Measurements from ENCODE around the gene DYTN. TPM values are rescaled to one million over a fixed set of nuclear protein-coding genes. Genes with fewer than 3 reads are reported as not detected.

Gene DYTN
- total and polyA plus RNA-seq, 2 donors (not counting 3 experiments of a cell fraction or from before 2014, with no cell fraction given) = 0.06 to 0.62 TPM

GRCh38 chr2:206696910-206697309, 21.3 kb downstream of the DYTN start:
- Histone ChIP-seq H3K36me3 (ENCODE audit: control insufficient read depth in 2 of 2, extremely low read depth in 1 of 2, insufficient read depth in 2 of 2, low read length in 2 of 2) (no peaks in the 10 kb centered on the region), H3K9ac (replicated peaks; ENCODE audit: extremely low read depth, insufficient read depth, low read length) (no peak overlapping the region), H3K27ac (ENCODE audit: insufficient read depth, low read depth, low read length) (no peak overlapping the region), H4K20me1 (replicated peaks; ENCODE audit: control insufficient read depth, extremely low read depth, insufficient read depth, low read length) (no peaks in the 10 kb centered on the region), H3K9me3 (replicated peaks; ENCODE audit: control insufficient read depth, insufficient read depth, low read length) (no peaks in the 10 kb centered on the region), H2AFZ (ENCODE audit: low read depth, low read length) (no peak overlapping the region), H3K9me1 (replicated peaks; ENCODE audit: control insufficient read depth, extremely low read depth, insufficient read depth, low read length) (no peaks in the 10 kb centered on the region), H3K27me3 (ENCODE audit: control insufficient read depth in 2 of 2, insufficient read depth in 2 of 2, low read length in 2 of 2) (peaks cover 0 to 2% of the 10 kb centered on the region in 2 experiments), H3K4me2 (ENCODE audit: insufficient read depth, low read length) (no peak overlapping the region), H3K4me1 (ENCODE audit: control insufficient read depth, extremely low read depth, insufficient read depth, low read length) (peaks cover 4% of the 10 kb centered on the region), H3K4me3 (replicated peaks in 1 of 3; ENCODE audit: insufficient read depth in 1 of 3, low read depth in 1 of 3, low read length in 3 of 3) (no peak overlapping the region), H3K79me2 (ENCODE audit: control insufficient read depth, insufficient read depth, low read length) (no peaks in the 10 kb centered on the region)
- DNase-seq (ENCODE audit: low read depth, low spot score) = no peak
- dilution Hi-C loops (cut with MboI; ENCODE audit: extremely low pct_ligation_motif_present, low sequenced_read_pairs) = no loop called here
- TF ChIP-seq GATA2 (IDR thresholded peaks at IDR 0.05; ENCODE audit: insufficient read depth, insufficient read length, low read depth, low read length) (no peak), FOS (IDR thresholded peaks at IDR 0.05; ENCODE audit: borderline replicate concordance, insufficient read depth, low read length) (peak; percentile 31)
- POLR2A ChIA-PET = no interaction called here
- FAIRE-seq = no peak
- intact Hi-C loops (cut with micrococcal nuclease) = loop anchor here (5.0 to 10.0 kb wide), 2 partner anchors 70 to 398 kb away; partner anchors contain the start of genes FASTKD2 and MDH1B
- no TSS peak for BruUV-seq (replicated peaks)
- CTCF ChIA-PET = interaction anchor here (1.3 to 4.8 kb wide), 4 partner anchors 10 to 777 kb away, joined by 4 to 33 read pairs (median 6); no protein-coding TSS in a partner anchor

GRCh38 chr2:206693399-206694137, 24.6 kb downstream of the DYTN start:
- dilution Hi-C loops (cut with MboI; ENCODE audit: extremely low pct_ligation_motif_present, low sequenced_read_pairs) (no loop called here), intact Hi-C loops (cut with micrococcal nuclease) (loop anchor here (1.0 to 10.0 kb wide), 7 partner anchors 88 to 1379 kb away; no protein-coding TSS in a partner anchor)
- Histone ChIP-seq H3K4me2 (ENCODE audit: insufficient read depth, low read length) (no peak overlapping the region), H3K4me1 (ENCODE audit: control insufficient read depth, extremely low read depth, insufficient read depth, low read length) (no peaks in the 10 kb centered on the region), H3K9ac (replicated peaks; ENCODE audit: extremely low read depth, insufficient read depth, low read length) (no peak overlapping the region), H3K9me1 (replicated peaks; ENCODE audit: control insufficient read depth, extremely low read depth, insufficient read depth, low read length) (no peaks in the 10 kb centered on the region), H3K36me3 (ENCODE audit: control insufficient read depth in 2 of 2, extremely low read depth in 1 of 2, insufficient read depth in 2 of 2, low read length in 2 of 2) (no peaks in the 10 kb centered on the region), H3K27ac (ENCODE audit: insufficient read depth, low read depth, low read length) (no peak overlapping the region), H4K20me1 (replicated peaks; ENCODE audit: control insufficient read depth, extremely low read depth, insufficient read depth, low read length) (no peaks in the 10 kb centered on the region), H2AFZ (ENCODE audit: low read depth, low read length) (no peak overlapping the region), H3K4me3 (replicated peaks in 1 of 3; ENCODE audit: insufficient read depth in 1 of 3, low read depth in 1 of 3, low read length in 3 of 3) (no peak overlapping the region), H3K79me2 (ENCODE audit: control insufficient read depth, insufficient read depth, low read length) (no peaks in the 10 kb centered on the region), H3K27me3 (ENCODE audit: control insufficient read depth in 2 of 2, insufficient read depth in 2 of 2, low read length in 2 of 2) (no peaks in the 10 kb centered on the region), H3K9me3 (replicated peaks; ENCODE audit: control insufficient read depth, insufficient read depth, low read length) (no peaks in the 10 kb centered on the region)
- FAIRE-seq (peak; percentile 74), DNase-seq (ENCODE audit: low read depth, low spot score) (peak; percentile 71)
- BruUV-seq (replicated peaks) = no TSS peak
- ChIA-PET POLR2A (no interaction called here), CTCF (interaction anchor here (0.9 to 4.8 kb wide), 2 partner anchors 88 to 1379 kb away, joined by 3 to 33 read pairs; no protein-coding TSS in a partner anchor)
- TF ChIP-seq CTCF (IDR thresholded peaks at IDR 0.05; ENCODE audit: extremely low read depth in 1 of 2, insufficient read depth in 1 of 2, low read depth in 1 of 2, low read length in 2 of 2) = peak; percentile 35 to 40
- no peak for TF ChIP-seq POLR2AphosphoS5 (IDR thresholded peaks at IDR 0.05; ENCODE audit: insufficient read depth, low read depth, low read length)

Measured in endothelial cell of umbilical vein (primary cell).